HG03135 (cell line): ENCODE data around the gene PARD6A.

Experiments
- ATAC-seq: cut with Tn5 transposase; IDR thresholded peaks from one replicate; pipeline ENCODE4 v1.9.1; 2021; ENCODE audit warnings: mild to moderate bottlenecking, moderate library complexity; ENCODE audit not compliant: unreplicated experiment

The PARD6A gene

DNA sequence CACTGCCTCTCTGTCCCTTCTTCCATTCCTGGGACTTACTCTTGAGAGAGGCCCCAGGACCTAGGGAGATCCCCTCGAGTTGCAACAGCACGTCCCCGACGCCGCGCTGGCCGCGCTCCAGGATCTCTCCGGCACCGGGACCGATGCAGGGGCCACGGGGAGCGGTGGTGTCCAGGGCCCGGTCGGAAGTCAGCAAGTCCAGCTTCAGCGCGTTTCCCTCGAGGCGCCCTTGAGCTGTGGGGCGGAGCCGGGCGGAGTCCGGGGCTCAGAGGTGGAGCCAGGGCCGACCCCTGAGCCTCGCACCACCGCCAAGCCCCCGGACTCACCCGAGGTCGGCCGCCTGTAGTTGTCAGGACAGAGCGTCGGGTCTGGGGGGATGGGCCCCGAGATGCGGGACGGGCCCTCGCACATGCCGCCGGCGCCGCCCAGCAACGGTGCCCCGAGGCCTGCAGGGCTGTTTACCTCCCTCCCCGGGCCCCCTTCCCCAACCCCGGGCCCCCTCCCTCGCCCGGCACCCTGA lies 5.3 kb downstream of the PARD6A start:
- ATAC-seq: no peak

DNA sequence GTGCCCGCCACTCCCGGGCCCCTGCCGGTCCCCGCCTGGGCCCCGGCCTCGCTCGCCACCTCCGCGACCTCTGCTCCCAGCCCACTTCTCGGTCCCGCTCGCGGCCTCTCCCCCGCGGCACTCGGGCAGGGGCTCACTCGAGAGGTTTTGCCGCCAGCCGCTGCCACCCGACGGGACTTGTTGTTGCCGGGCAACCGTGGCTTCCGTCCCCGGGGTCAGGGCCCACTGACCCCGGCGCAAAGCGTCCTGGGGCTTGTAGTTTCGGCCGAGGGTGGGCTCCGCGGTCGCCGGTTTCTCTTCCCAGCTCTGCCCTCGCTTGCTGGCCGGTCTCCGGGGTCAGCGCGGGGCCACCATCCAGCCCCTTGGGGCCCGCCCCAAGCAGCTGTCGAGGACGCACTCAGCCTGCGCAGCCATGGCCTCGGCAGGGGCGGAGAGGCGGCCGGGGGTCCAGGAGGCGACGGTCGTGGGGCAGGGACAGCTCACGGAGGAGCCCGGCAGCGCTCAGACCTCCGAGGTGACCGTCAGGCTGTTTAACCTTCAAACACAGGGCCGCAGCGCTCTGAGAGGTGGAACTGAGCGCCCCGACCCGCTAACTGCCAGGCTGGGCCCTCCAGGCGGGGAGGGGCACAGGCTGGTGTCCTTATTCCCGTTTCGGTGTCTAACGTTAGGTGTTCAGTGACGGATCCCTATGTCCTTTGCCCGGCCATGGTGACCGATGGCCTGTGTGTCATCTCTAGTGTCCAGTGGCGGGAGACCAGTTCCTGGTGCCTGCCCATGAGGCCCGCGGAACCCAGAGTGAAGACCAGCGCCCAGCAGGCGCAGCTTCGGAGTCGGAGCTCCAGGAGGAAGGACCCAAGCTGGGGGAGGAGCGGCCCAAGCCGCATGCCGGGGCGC lies 6.0 kb downstream of the PARD6A start, which contains the start of the genes C16orf86 and ENKD1:
Gene C16orf86, plus strand, starts transcription at position 256 of the 894 bp plus-strand sequence. Its CDS starts 157 bp downstream, at position 413.
Gene ENKD1, minus strand, starts transcription at position 192 of the 894 bp plus-strand sequence. CDS start 308 bp downstream, outside the sequence.
- ATAC-seq: peak; percentile 60

DNA sequence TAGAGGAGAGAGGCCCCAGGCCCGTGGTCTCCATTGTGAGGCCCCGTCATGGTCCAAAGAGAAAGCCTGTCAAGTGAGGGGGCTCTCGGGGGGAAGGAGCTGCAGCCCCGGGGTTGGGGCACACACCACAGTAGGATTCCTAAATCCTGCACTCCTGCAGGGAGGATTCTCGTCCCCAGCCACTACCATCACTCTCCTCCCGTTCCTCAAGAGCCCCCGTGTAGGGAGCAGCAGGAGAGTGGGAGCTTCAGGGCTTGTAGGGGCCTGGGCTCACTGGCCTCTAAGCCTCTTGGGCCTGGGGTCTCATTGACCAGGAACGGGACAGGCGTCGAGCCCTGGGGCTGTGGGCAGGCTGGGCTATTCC lies 6.7 kb downstream of the PARD6A start:
- ATAC-seq: no peak

DNA sequence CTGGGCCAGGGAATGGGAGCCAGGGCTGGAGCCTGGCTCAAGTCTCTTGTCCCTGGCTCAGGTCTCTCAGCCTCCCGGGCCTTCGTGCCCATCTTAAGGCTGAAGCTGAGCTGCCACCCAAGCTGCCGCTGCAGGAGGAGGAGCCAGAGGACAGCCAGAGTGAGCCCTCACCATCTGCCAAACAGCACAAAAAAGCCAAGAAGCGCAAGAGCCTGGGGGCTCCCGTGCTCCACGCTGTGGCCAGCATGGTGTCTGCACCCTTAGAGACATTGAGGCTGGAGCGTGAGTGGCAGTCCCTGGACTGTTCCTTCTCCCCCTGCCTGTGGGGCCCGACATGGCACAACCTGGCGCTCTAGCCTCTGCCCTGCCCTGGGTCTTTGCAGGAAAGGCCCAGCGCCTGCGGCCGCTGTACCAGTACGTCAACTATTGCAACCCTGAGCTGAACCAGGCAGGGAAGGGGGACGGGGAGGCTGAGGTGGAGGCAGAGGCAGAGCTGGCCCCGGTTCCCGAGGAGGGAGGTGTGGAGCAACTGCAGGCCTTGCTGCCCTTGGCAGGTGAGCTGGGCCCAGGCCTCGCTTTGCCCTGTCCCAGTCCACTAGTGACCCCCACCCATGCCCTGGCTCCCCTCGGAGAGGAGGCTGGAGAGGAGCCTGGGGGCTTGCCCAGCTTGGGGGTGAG lies 7.2 kb downstream of the PARD6A start:
- peak; percentile 66 for ATAC-seq

DNA sequence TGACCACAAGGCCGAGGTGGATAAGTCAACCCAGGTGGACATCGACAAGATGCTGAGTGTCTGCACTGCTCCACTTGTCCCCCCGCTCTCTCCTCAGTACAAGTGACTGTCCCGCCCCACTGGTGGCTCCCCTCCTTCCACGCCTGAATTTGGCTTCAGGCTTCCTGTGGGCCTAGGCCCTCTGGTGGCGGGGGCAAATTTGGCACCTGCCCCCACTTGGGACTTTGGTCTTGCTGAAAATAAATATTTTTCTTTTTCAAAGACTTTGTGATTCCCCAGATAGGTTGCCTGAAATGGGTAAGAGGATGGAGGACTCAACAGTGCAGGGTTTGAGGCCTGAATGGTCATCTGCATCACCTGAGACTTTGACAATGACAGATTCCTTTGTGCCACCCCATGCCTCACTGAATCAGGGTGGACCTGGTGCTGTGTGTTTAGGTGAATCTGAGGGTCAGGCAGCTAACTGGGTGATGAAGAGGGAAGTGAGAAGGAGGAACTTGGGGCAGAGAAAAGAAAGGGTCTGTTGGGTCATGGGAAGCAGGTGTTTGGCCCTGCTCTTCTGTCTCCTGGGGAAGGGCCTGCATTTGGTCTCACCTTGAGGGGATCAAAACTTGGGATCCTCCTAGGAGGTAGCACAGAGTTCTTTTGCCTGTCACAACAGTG lies 7.9 kb downstream of the PARD6A start:
- no peak for ATAC-seq

DNA sequence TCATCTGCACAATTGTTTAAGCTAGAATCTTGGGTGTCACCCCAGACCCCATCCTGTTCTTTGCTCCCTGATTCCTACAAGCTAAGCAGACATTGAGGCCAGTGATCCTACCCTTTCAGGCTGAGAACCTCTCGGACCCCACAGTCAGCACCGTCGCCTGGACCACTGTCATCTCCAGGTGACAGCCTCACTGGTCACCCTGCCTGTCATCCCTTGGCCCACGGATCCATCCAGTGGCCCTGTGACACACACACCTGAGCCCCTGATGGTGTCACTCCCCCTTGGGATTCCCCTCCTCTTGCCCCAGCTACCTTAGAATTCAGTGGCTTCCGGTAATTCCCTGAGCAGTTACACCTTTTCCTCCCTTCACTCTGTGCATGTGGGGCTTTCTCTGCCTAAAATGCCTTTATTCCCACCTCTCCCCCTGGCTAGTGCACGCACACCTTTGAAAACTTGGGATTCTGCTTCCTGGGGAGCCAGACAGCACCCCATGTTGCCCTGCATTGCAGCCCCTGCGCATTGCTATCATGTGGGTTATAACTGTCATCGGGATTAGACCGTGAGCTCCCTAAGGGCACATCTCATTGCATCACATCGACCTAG lies 8.8 kb downstream of the PARD6A start:
- ATAC-seq: no peak

DNA sequence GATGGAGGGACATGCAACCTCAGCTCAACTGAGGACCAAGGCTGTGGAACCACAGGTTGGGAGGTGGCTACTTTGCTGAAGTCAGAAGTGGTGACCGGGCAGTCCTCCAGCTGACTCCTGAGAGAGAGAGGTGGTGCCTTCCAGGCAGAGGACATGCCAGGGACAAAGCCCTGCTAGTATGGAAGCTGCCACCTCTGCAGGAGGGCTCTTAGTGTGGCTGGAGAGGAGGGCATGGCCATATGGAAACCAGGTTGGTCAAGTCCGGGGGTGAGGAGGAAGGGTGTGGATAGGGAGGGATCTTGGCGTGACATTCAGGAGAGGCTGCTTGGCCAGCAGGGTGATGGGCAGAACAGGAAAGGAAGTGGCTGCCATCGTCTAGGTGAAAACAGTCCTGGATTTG lies 11.5 kb downstream of the PARD6A start:
- no peak for ATAC-seq

DNA sequence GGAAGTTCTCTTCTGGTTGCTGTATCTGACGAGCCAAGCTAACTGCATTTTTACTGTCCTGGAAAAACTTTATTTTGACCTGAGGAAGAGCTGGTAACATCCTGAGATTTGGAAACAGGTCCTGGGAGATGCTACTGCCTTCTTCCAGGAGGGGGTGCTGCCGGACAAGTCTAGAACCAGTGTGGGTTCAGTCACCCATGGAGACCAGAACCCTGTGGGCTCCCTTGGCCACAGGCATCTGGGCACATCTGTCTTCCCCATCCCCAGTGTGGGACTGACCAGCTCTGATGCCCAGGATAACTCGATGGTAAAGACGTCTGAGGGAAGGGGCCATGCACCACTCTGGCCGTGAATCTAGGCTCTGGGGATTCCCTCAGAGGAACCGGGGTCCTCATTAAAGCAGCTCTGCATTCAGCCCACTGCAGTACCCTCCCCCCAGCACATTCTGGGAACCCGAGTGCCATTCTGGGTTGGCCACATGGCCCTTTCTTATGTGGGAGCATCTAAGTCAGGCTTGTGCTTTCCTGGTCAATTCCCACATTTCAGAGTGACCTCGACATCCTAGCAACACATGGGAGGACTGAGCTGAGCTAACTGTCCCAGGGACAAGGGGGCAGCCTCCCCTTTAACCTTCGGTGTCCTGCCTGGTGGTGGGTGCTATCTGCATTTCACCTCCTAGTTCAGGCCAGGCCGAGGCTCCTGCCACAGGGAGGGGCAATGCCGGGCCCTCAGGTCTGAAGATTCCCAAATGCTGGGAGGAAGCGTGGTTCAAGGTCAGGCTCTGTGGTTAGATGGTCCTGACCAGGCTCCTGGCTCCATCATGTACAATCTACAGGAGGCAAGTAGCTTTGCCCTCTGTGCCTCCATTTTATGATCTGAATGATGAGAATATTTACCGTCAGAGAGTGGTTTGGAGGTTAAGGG lies 12.2 kb downstream of the PARD6A start:
- no peak for ATAC-seq

DNA sequence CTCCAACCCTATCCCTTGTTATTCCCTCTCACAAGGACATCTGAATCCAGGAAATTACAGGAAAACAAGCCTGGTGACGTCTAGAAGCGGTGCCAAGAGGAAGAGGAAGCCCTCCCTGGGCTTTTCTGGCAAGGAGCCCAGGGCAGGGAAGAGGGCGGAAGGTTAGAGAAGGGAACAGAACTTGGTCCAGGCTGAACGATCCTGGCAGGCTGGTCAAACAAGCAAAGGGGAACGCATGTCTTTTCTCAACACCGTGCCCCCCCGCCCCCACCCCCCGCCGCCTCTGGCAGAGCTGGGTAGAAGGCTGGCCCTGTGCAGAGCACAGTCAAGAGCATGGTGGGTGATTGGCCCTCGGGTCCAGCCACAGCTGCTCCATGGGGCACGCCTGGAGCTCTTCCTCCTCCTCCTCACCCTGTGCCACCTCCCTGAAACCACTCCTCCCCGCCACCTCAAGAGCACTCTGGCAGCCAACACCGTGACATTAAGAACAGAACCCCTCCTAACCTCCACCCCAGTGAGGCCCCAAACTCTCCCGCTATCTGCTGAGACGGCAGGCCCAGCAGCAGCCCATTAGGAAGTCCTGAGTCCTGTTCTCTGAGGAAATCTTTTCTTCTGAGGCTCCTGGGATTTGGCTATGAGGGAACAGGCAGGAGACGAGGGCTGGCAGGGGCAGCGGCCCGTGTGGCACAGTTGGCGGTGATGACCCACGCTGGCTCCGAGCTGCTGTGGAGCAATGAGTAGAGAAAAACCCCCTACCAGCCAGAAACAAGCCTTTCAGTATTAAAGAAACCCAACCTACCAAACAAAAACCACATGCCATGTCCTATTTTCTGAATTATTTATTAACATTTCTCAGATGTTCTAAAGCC lies 13.2 kb downstream of the PARD6A start:
- no peak for ATAC-seq

DNA sequence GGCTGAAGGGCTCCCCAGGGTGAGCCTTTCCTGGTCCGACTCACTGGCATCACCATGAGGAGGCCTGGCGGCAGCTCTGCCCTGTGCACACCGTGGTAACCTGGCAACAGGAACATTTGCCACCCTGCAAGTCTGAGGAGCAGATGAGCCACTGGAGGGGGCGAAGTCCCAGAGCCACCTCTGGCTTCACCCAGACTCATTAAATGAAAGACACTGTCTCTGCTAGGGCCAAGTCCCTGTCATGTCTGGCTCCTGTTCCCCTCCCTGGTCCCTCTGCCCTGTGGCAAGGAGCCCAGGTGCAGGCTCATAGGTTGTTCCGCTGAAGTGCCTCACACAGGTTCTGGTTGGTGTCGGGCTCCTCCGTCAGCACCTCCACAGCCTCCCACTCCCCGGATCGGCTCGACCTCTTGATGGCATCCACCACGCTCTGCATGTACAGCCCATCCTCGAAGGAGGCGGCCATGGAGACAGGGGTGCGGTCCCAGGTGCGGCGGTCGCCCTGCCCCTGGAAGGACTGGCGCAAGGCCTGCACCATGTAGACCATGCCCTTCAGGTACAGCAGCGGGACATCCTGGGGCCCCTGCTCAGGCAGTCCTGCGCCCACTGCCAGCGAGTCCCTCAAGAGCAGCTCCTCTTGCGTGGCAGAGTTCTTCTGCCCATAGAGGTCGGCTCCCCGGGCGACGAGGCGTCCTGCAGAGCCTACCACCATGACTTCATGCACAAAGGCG lies 14.3 kb downstream of the PARD6A start:
- ATAC-seq: no peak

DNA sequence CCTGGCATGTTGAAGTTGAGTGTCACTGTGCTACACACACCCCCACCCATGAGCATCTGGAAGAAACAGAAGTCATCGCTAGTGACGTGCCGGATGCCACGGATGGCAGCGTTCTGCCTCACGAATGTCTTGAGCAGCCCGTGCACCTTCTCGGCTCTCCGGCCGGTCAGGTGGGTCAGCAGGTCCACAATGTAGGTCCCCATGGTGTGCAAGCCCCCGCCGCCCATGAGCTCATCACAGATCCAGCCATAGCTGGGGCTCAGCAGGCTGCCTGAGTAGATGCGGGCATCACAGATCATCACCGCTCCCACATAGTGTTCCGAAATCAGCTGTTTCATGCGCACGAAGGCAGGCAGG lies 14.8 kb downstream of the PARD6A start:
- no peak for ATAC-seq

DNA sequence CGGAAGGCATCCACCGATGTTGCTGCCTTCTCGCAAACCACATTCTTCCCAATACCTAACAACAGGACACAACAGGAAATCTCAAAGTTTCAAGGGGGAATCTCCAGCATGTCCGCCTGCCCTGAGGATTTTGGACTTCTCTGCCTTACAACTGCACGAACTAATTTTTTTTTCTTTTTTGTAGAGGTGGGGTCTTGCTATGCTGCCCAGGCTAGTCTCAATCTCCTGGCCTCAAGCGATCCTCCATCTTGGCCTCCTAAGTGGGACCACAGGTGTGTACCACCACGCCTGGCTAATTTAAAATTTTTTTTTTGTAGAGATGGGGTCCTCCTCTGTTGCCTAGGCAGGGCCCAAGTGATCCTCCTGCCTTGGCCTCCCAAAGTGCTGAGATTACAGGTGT lies 15.2 kb downstream of the PARD6A start:
- no peak for ATAC-seq

DNA sequence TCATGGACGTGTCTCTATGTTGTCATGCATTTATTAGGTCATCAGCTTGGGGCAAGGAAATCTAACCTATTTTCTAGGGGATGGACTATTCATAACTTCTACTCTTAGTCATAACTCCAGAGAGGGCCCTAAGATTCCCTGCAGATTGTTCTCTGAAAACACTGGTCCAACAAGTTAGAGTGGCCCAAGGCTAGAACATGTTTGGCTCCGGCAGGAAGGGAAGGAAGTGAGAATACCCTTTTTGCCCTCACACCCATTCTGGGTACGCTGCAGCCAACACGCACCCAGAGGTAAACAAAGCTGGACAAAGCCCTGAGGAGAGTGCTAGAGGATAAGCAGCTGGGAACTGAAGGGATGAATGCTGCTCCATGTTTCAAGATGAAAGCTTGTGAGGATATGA lies 15.8 kb downstream of the PARD6A start:
- ATAC-seq: no peak

DNA sequence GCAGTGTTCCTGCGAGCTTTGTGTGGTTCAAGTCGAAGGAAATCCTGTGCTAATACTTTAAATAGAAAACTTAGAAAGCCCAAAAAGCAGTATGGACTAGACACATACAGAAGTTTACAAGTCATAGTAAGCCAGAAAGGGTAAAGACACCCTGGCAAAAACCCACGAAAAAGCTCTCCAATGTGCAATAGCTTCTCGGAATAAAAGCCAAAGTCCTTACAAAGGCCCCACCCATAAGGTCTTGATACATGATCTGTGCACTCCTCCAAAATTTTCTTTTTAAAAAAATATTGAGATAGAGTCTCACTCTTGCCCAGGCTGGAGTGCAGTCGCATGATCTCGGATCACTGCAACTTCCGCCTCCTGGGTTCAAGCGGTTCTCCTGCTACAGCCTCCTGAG lies 16.2 kb downstream of the PARD6A start:
- no peak for ATAC-seq

DNA sequence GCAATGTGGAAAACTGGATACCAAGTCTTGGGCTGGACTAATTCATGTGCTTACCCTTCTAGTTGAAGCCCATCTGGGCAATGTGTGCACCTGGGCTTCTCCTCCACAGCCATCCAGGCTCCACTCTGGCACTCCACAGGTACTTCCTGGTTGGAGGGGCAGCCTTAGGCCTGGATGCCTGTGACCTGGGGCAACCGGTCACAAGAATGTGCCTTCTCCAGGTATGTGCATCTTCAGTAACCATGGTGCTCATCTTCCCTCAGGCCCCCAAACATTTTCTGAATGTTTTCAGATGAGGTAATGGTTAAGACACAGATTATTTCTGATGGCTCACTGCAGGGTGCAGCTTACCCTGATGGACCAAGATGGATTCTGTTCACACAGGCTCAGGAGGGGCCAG lies 17.0 kb downstream of the PARD6A start:
- no peak for ATAC-seq

DNA sequence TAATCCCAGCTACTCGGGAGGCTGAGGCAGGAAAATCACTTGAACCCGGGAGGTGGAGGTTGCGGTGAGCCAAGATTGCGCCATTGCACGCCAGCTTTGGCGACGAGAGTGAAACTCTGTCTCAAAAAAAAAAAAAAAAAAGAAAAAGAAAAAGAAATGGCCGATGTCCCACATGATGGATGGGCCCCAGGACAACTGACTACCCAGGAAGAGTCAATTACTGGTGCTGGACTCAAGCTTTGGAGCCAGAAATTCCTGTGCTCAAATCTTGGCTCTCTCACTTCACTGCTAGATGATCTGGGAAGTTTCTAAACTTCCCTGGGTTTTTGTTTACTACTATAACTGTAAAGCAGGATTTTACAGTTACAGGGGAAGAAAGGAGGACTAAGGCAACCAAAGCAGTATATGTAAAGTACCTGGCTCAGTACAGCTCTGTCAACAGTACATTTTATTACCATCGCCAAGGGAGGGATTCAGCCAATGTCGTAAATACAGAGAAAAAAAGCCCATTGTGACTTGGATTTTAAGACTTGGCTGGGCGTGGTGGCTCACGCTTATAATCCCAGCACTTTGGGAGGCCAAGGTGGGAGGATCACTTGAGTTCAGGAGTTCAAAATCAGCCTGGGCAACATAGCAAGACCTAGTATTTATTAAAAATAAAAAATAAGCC lies 17.7 kb downstream of the PARD6A start:
- ATAC-seq: no peak

DNA sequence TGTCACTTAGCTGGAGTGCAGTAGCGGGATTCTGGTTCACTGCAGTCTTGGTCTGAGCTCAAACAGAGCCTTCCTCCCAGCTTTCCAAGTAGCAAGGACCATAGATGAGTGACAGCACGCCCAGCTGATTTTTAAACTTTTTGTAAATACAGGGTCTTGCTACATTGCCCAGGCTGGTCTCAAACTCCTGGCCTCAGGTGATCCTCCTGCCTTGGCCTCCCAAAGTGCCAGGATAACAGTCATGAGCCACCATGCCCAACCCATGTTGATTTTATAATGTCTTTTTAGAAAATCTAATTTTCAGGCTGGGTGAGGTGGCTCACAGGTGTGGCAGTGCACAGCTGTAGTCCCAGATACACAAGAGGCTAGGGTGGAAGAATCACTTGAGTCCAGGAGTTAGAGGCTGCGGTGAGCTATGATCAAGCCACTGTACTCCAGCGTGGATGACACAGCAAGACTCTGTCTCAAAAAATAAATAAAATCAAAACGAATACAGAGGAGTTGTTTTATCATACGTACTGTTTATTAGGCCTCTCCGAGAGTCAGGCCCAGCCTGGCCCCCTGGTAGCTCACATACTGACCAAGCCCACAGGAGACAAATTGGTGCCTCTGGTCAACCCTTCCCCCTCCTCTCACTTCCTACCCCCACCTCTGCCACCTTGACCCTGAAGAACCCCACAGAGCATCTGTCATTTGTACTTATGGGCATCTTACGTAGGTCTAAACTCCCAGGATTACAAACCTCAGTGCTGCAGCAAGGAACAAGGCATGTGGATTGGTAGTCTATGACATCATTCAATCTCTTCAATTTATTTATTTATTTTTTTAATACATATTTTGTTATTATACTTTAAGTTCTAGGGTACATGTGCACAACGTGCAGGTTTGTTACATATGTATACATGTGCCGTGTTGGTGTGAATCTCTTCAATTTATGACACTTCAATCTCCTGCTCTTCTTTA lies 19.5 kb downstream of the PARD6A start:
- ATAC-seq: no peak
